ENCODE measurements around the gene ANKS3.

DNA sequence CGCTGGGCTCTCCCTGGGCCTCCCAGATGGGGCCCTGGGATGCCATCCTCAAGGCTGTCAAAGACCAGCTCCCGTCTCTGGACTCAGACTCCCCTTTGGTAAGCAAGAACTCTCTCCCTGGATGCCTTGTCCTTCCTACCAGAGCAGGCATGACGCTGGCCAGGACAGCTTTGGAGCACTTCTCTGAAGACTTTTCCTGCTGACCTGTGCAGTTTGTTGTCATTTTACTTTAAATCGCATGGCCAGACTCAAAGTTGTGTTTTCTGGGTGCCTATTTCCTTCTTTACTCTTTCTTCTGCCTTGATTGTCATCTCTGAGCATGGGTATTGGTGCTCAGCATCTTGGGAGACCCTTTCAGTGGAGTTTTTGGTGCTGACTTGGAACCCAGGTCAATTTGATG lies 2.5 kb upstream of the ANKS3 start:
- TF ChIP-seq POLR2A (IDR thresholded peaks at IDR 0.05), result no peak
- TF ChIP-seq, protein P1, sequence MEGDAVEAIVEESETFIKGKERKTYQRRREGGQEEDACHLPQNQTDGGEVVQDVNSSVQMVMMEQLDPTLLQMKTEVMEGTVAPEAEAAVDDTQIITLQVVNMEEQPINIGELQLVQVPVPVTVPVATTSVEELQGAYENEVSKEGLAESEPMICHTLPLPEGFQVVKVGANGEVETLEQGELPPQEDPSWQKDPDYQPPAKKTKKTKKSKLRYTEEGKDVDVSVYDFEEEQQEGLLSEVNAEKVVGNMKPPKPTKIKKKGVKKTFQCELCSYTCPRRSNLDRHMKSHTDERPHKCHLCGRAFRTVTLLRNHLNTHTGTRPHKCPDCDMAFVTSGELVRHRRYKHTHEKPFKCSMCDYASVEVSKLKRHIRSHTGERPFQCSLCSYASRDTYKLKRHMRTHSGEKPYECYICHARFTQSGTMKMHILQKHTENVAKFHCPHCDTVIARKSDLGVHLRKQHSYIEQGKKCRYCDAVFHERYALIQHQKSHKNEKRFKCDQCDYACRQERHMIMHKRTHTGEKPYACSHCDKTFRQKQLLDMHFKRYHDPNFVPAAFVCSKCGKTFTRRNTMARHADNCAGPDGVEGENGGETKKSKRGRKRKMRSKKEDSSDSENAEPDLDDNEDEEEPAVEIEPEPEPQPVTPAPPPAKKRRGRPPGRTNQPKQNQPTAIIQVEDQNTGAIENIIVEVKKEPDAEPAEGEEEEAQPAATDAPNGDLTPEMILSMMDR (IDR thresholded peaks at IDR 0.05), result no peak
